A673 (cell line): ENCODE results near the gene ARL16.

Experiments
- CTCF ChIP-seq: fragments of 300-800, 200-600 bp; sonication (generic); conservative IDR thresholded peaks from 2 replicates; pipeline ENCODE4 v1.5.1; 2017; ENCODE audit warnings: low read depth, mild to moderate bottlenecking, antibody characterized with exemption, low read length, moderate library complexity, mixed read lengths
- EZH2 ChIP-seq: fragments of 200-600 bp; sonication (generic); IDR thresholded peaks from 2 replicates; pipeline ENCODE4 v1.6.1; 2017; ENCODE audit warnings: borderline replicate concordance, low read depth, mild to moderate bottlenecking, mixed read lengths, antibody characterized with exemption, low read length; ENCODE audit not compliant: poor library complexity, severe bottlenecking

- no peak for TF ChIP-seq CTCF
- no peak for TF ChIP-seq EZH2
Measured at GRCh38 chr17:81640011-81640410, 43.6 kb downstream of the ARL16 start.
